DND-41 (cell line): ENCODE results near the gene TMED3.

Experiments used
- ATAC-seq: fragments of 200-7000 bp; cut with Tn5 transposase; 3 replicates; pipeline ENCODE4 v1.9.1; 2021; ENCODE audit warnings: low read depth; ENCODE audit not compliant: insufficient read depth
- DNase-seq: peaks from one replicate; pipeline ENCODE4 v3.0.0-alpha.2; 2020
- H2AFZ ChIP-seq: 2 replicates; pipeline ENCODE4 v1.6.0; 2012; ENCODE audit warnings: low read depth, low read length
- H3K27ac ChIP-seq: 2 replicates; pipeline ENCODE4 v1.5.1; 2012; ENCODE audit warnings: low read length, inconsistent platforms
- H3K27me3 ChIP-seq: fragments of 200-600 bp; sonication (generic); 2 replicates; pipeline ENCODE4 v1.6.0; 2012; ENCODE audit warnings: low read length, mild to moderate bottlenecking, inconsistent platforms; ENCODE audit not compliant: insufficient read depth, poor library complexity
- H3K36me3 ChIP-seq: 2 replicates; pipeline ENCODE4 v1.5.1; 2012; ENCODE audit warnings: low read length, inconsistent platforms; ENCODE audit not compliant: insufficient read depth
- H3K4me1 ChIP-seq: 2 replicates; pipeline ENCODE4 v1.5.1; 2012; ENCODE audit warnings: mild to moderate bottlenecking, low read length; ENCODE audit not compliant: insufficient read depth
- H3K4me2 ChIP-seq: 2 replicates; pipeline ENCODE4 v1.6.0; 2012; ENCODE audit warnings: mild to moderate bottlenecking, moderate library complexity, low read length, inconsistent platforms; ENCODE audit not compliant: insufficient read depth
- H3K4me3 ChIP-seq, 2 experiments: fragments of 200-600 bp in 1 of 2; shearing (Covaris generic) in 1 of 2; 2 replicates each; pipeline ENCODE4 v1.5.1; 2012 to 2016; ENCODE audit warnings: inconsistent platforms in 2 of 2, low read length in 2 of 2, mild to moderate bottlenecking in 2 of 2, low read depth in 1 of 2, moderate library complexity in 1 of 2
- H3K79me2 ChIP-seq: 2 replicates; pipeline ENCODE4 v1.6.0; 2012; ENCODE audit warnings: low read length, inconsistent platforms; ENCODE audit not compliant: insufficient read depth
- H3K9ac ChIP-seq: 2 replicates; pipeline ENCODE4 v1.6.0; 2012; ENCODE audit warnings: low read depth, mild to moderate bottlenecking, inconsistent platforms, low read length, moderate library complexity
- H3K9me3 ChIP-seq: 2 replicates; pipeline ENCODE4 v1.5.1; 2012; ENCODE audit warnings: low read length, moderate library complexity, mild to moderate bottlenecking, inconsistent platforms; ENCODE audit not compliant: insufficient read depth, severe bottlenecking
- H4K20me1 ChIP-seq: 2 replicates; pipeline ENCODE4 v1.6.0; 2012; ENCODE audit warnings: low read length; ENCODE audit not compliant: insufficient read depth
- EZH2 ChIP-seq: IDR thresholded peaks from 3 replicates; pipeline ENCODE4 v1.6.1; 2012; ENCODE audit warnings: borderline replicate concordance, low read depth, mild to moderate bottlenecking, moderate library complexity, low read length, inconsistent platforms; ENCODE audit not compliant: severe bottlenecking
- TF ChIP-seq, protein P1 (sequence below): IDR thresholded peaks from 2 replicates; pipeline ENCODE4 v1.5.1; 2012; ENCODE audit warnings: borderline replicate concordance, low read length, moderate library complexity, mild to moderate bottlenecking; ENCODE audit not compliant: poor library complexity, severe bottlenecking; ENCODE audit errors: extremely low read depth

TMED3 gene

DNA sequence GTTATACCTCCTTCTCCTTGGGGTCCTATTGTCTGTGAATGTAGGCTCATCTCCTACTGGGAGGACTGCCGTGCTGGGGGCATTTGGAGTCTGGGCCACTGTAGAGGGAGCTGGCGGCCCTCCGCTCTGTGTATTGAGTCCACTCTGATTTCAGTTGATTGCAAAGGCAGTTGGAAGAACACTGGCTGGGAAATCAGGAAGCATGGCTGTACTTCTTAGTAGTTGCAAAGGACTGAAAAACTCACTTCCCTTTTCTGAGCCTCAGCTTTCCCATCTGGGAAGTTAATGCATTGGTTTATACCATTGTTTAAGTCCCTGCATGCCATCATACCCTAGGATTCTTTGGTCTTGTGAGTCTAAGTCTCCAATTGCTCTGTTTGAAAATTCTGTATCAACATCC is 46.7 kb downstream of the TMED3 start:
- Histone ChIP-seq H4K20me1 (no peaks in the 10 kb centered on the region), H3K4me2 (no peak overlapping the region), H3K27me3 (no peaks in the 10 kb centered on the region), H3K9me3 (no peaks in the 10 kb centered on the region), H2AFZ (no peak overlapping the region), H3K4me1 (no peaks in the 10 kb centered on the region), H3K4me3 (no peak overlapping the region), H3K9ac (no peak overlapping the region), H3K79me2 (no peaks in the 10 kb centered on the region), H3K36me3 (no peaks in the 10 kb centered on the region), H3K27ac (no peak overlapping the region)
- no peak for DNase-seq
- no peak for TF ChIP-seq EZH2
- TF ChIP-seq, protein P1, sequence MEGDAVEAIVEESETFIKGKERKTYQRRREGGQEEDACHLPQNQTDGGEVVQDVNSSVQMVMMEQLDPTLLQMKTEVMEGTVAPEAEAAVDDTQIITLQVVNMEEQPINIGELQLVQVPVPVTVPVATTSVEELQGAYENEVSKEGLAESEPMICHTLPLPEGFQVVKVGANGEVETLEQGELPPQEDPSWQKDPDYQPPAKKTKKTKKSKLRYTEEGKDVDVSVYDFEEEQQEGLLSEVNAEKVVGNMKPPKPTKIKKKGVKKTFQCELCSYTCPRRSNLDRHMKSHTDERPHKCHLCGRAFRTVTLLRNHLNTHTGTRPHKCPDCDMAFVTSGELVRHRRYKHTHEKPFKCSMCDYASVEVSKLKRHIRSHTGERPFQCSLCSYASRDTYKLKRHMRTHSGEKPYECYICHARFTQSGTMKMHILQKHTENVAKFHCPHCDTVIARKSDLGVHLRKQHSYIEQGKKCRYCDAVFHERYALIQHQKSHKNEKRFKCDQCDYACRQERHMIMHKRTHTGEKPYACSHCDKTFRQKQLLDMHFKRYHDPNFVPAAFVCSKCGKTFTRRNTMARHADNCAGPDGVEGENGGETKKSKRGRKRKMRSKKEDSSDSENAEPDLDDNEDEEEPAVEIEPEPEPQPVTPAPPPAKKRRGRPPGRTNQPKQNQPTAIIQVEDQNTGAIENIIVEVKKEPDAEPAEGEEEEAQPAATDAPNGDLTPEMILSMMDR: no peak
- no peak for ATAC-seq

DNA sequence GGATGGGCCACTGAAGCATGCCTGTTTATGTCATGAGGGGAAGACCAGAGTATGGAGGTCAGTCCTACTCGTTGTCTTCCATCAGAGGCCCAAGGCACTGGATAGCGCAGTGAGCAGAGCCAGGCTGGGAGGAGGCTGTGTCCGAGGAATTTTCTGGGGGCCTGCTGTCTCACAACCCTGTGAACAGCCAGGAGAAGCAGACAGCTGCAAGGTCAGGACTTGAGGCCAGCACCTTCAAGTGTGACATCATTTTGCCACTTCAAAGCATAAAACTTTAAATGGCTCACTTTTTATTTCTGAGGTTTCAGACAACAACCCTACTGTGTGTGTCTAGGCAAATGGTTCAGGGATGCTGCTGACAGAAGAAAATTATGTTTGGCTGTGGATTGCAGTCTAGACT is 47.2 kb downstream of the TMED3 start:
- no peak for DNase-seq
- ATAC-seq: no peak
- TF ChIP-seq EZH2: no peak

DNA sequence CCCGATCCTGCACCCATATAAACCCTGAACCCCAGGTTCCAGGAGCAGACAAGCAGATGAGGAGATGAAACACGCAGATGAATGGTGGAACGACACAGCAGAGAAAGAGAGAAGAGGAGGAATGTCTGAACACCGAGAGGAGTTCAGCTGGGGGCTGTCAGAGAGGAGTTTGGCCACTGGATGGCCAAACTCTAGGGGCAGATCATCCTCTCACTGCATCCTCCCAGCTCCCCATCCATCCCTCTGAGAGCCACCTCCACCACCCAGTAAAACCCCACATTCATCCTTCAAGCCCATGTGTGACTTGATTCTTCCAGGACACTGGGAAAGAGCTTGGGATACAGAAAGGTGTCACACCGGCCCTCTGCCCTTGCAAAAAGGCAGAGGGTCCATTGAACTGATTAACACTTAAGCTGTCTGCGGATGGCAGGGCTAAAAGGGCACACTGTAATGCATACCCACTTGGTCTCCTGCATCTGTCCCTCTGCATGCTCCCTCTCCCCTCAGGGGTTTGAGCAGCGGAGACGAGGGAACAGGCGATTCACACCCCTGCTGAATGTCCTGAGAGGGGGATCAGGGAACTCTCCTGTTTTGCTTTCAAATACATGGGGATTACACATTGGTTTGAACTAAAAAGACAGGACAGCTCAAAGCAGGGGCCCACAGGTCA is 53.8 kb downstream of the TMED3 start:
- Histone ChIP-seq H3K27ac (no peak overlapping the region), H3K4me1 (no peaks in the 10 kb centered on the region), H3K27me3 (no peaks in the 10 kb centered on the region), H3K79me2 (no peaks in the 10 kb centered on the region), H3K9me3 (no peaks in the 10 kb centered on the region), H3K36me3 (no peaks in the 10 kb centered on the region), H3K9ac (no peak overlapping the region), H2AFZ (no peak overlapping the region), H4K20me1 (no peaks in the 10 kb centered on the region), H3K4me3 (no peak overlapping the region), H3K4me2 (no peak overlapping the region)
- ATAC-seq: no peak
- no peak for DNase-seq
- no peak for TF ChIP-seq EZH2
- TF ChIP-seq, protein P1: no peak

More for the DNA sequence above, 47.2 kb downstream of the TMED3 start:
- Histone ChIP-seq H3K9me3 (no peaks in the 10 kb centered on the region), H3K79me2 (no peaks in the 10 kb centered on the region), H3K27me3 (no peaks in the 10 kb centered on the region), H2AFZ (no peak overlapping the region), H4K20me1 (no peaks in the 10 kb centered on the region), H3K27ac (no peak overlapping the region), H3K4me2 (no peak overlapping the region), H3K9ac (no peak overlapping the region), H3K4me1 (no peaks in the 10 kb centered on the region), H3K4me3 (no peak overlapping the region), H3K36me3 (no peaks in the 10 kb centered on the region)

DNA sequence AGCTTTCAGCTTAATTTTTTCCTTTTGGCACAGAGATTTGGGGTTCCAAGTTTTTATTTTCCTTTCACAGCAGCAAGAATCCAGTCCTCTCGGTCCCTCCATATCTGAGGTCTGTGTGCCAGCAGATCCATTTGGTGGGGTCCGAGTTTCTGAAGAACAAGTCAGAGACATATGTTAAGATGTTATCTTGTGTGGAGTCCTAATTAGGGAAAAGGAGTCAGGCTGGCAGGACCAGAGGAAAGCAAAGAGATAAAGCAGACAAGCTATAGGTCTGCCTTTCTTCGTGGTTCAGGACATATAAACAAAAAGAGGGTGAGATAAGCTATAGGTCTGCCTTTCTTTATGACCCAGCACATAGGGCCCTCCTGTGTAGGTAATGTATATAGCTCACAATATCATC is 54.9 kb downstream of the TMED3 start:
- Histone ChIP-seq H3K4me2 (no peak overlapping the region), H3K4me1 (no peaks in the 10 kb centered on the region), H3K9me3 (no peaks in the 10 kb centered on the region), H3K79me2 (no peaks in the 10 kb centered on the region), H2AFZ (no peak overlapping the region), H3K9ac (no peak overlapping the region), H3K36me3 (no peaks in the 10 kb centered on the region), H3K27me3 (no peaks in the 10 kb centered on the region), H3K27ac (no peak overlapping the region), H3K4me3 (no peak overlapping the region), H4K20me1 (no peaks in the 10 kb centered on the region)
- TF ChIP-seq EZH2: no peak
- TF ChIP-seq, protein P1: no peak
- ATAC-seq: no peak
- no peak for DNase-seq
